ENCODE data around the gene FGF13. TPM values are rescaled to one million over a fixed set of nuclear protein-coding genes. Genes with fewer than 3 reads are reported as not detected.

Gene FGF13
- total RNA-seq, 4 donors from 2014 or later, result 5.7 to 7.5 (median 6.2) TPM

- Histone ChIP-seq H3K9me3 (no peaks in the 10 kb centered on the region), H3K4me1 (no peaks in the 10 kb centered on the region), H3K4me3 (no peak overlapping the region), H3K27ac (no peak overlapping the region), H3K27me3 (no peaks in the 10 kb centered on the region), H3K36me3 (no peaks in the 10 kb centered on the region)
- no peak for DNase-seq (ENCODE audit: low spot score in 2 of 2)
- TF ChIP-seq CTCF (IDR thresholded peaks at IDR 0.05), result no peak
- no peak for TF ChIP-seq EP300 (IDR thresholded peaks at IDR 0.05)
- no peak for TF ChIP-seq POLR2A (IDR thresholded peaks at IDR 0.05)
- WGBS, 2 donors, result 51 to 58% methylated on average over 4 of the region's 4 CpGs
These were observed 62.9 kb downstream of the FGF13 start for GRCh38 chrX:138648568-138648967.

- TF ChIP-seq POLR2A (IDR thresholded peaks at IDR 0.05), result no peak
- no peak for TF ChIP-seq EP300 (IDR thresholded peaks at IDR 0.05)
- TF ChIP-seq CTCF (IDR thresholded peaks at IDR 0.05), result no peak
- DNase-seq (ENCODE audit: low spot score in 2 of 2), result no peak
- Histone ChIP-seq H3K4me3 (no peak overlapping the region), H3K27ac (no peak overlapping the region), H3K4me1 (no peaks in the 10 kb centered on the region), H3K27me3 (no peaks in the 10 kb centered on the region), H3K9me3 (no peaks in the 10 kb centered on the region), H3K36me3 (no peaks in the 10 kb centered on the region)
- WGBS, 2 donors, result 48 to 59% methylated on average over 2 of the region's 2 CpGs
These were observed 72.5 kb downstream of the FGF13 start for GRCh38 chrX:138638996-138639395.

Small RNA genes lying within 50 kb of the gene (small RNA-seq; reads per million reads assigned to genes)
- gene AL031386.1 (not detected), gene MIR504 (0.94 reads per million, percentile 10 among the genes with 10 or more reads in this experiment)
